ENCODE data around the gene SAP30. TPM values are rescaled to one million over a fixed set of nuclear protein-coding genes. Genes with fewer than 3 reads are reported as not detected.

Gene SAP30
- total and polyA plus RNA-seq, 2 of the 4 experiments (the other 2 are of a cell fraction), result 3.8 to 11.7 TPM

GRCh38 chr4:173398779-173399415 lies 28.1 kb downstream of the SAP30 start, which contains the start of gene SCRG1:
Gene SCRG1 (minus strand): TSS chr4:173399116. CDS start chr4:173391414, 7,702 bp downstream.
- no peak within 1 kb of the TSS for H2BK15ac ChIP-seq (ENCODE audit: low read depth, low read length)
- dilution Hi-C loops (cut with HindIII; ENCODE audit: low sequenced_read_pairs, unreplicated experiment), result no loop called here
- no peak for TF ChIP-seq CEBPB (IDR thresholded peaks at IDR 0.05; ENCODE audit: low read depth, low read length)
- TF ChIP-seq USF2 (IDR thresholded peaks at IDR 0.05; ENCODE audit: low read depth, low read length), result no peak
- TF ChIP-seq SMC3 (IDR thresholded peaks at IDR 0.05; ENCODE audit: low read depth, low read length), result no peak
- TF ChIP-seq NFE2L2 (IDR thresholded peaks at IDR 0.05; ENCODE audit: low read depth, low read length), result no peak
- no peak for TF ChIP-seq BHLHE40 (IDR thresholded peaks at IDR 0.05; ENCODE audit: low read depth, low read length)
- TF ChIP-seq RAD21 (IDR thresholded peaks at IDR 0.05; ENCODE audit: low read length), result no peak
- TF ChIP-seq MAZ (IDR thresholded peaks at IDR 0.05; ENCODE audit: borderline replicate concordance, low read depth, low read length), result no peak
- no peak for TF ChIP-seq FOS (IDR thresholded peaks at IDR 0.05; ENCODE audit: low read depth, low read length)
- TF ChIP-seq POLR2A (IDR thresholded peaks at IDR 0.05; ENCODE audit: low read depth, low read length), result no peak
- no peak for TF ChIP-seq MAFK (IDR thresholded peaks at IDR 0.05; ENCODE audit: low read depth, low read length)
- TF ChIP-seq MXI1 (IDR thresholded peaks at IDR 0.05; ENCODE audit: borderline replicate concordance, low read depth, low read length), result no peak
- TF ChIP-seq RFX5 (IDR thresholded peaks at IDR 0.05; ENCODE audit: low read depth, low read length), result no peak
- no peak for TF ChIP-seq CHD1 (IDR thresholded peaks at IDR 0.05; ENCODE audit: low read depth, low read length)
- TF ChIP-seq RCOR1 (IDR thresholded peaks at IDR 0.05; ENCODE audit: insufficient replicate concordance, low read length), result no peak
- no peak for TF ChIP-seq ELK1 (IDR thresholded peaks at IDR 0.05; ENCODE audit: borderline replicate concordance, low read depth, low read length)
- no peak for TF ChIP-seq CTCF (conservative IDR thresholded peaks at IDR 0.05; ENCODE audit: low read depth, low read length)
- no peak within 1 kb of the TSS for H4K91ac ChIP-seq (ENCODE audit: insufficient read depth, low read depth, low read length)
- H3K9me3 ChIP-seq (ENCODE audit: control insufficient read depth, insufficient read depth, low read length), result no peaks in the 10 kb centered on the region
- no peaks in the 10 kb centered on the region for H3K4me1 ChIP-seq (ENCODE audit: control insufficient read depth, insufficient read depth, low read length)
- H3K4me2 ChIP-seq (ENCODE audit: low read depth, low read length), result no peak within 1 kb of the TSS; the same call in 1 of the 2 replicates
- ATAC-seq (ENCODE audit: low read depth) (no peak), DNase-seq (peak; percentile 4)
- no peak within 1 kb of the TSS for H3K4me3 ChIP-seq (ENCODE audit: insufficient read depth, low read depth, low read length)
- no peak within 1 kb of the TSS for H3K27ac ChIP-seq (ENCODE audit: insufficient read depth, low read length)
- H2AFZ ChIP-seq (replicated peaks; ENCODE audit: low read length, poor library complexity), result no peak within 1 kb of the TSS
- H2AK9ac ChIP-seq (replicated peaks; ENCODE audit: low read depth, low read length, poor library complexity), result peak within 1 kb of the TSS; percentile 39
- H4K8ac ChIP-seq (ENCODE audit: low read depth in 2 of 2, low read length in 2 of 2), result no peak within 1 kb of the TSS
- no peaks in the 10 kb centered on the region for H4K20me1 ChIP-seq (ENCODE audit: insufficient read depth, low read length)
- in situ Hi-C loops (cut with MboI; ENCODE audit: low sequenced_read_pairs), result no loop called here
- H3K9ac ChIP-seq (ENCODE audit: low read depth, low read length), result no peak within 1 kb of the TSS
- H4K5ac ChIP-seq (ENCODE audit: low read depth, low read length), result no peak within 1 kb of the TSS
- H3K56ac ChIP-seq (ENCODE audit: extremely low read depth, insufficient read depth, low read length), result no peak within 1 kb of the TSS
- H3K4ac ChIP-seq (ENCODE audit: low read depth, low read length), result no peak within 1 kb of the TSS
- no peak within 1 kb of the TSS for H2BK20ac ChIP-seq (ENCODE audit: low read depth, low read length)
- H2BK5ac ChIP-seq (ENCODE audit: low read depth, low read length, poor library complexity, severe bottlenecking), result no peak within 1 kb of the TSS
- no peak within 1 kb of the TSS for H3K23ac ChIP-seq (ENCODE audit: low read depth, low read length)
- CTCF ChIA-PET, result no interaction called here
- no peaks in the 10 kb centered on the region for H3K36me3 ChIP-seq (ENCODE audit: control insufficient read depth, insufficient read depth, low read length)
- no peak within 1 kb of the TSS for H3K18ac ChIP-seq (ENCODE audit: low read depth, low read length)
- POLR2A ChIA-PET (ENCODE audit: unreplicated experiment), result no interaction called here
- no CpG with 5 or more reads among the region's 4 CpGs for WGBS, 2 experiments (ENCODE audit: extremely low coverage in 2 of 2, insufficient read length in 1 of 2)
- BruUV-seq (replicated peaks), result no TSS peak
- no peak within 1 kb of the TSS for H3K14ac ChIP-seq (replicated peaks; ENCODE audit: low read depth, low read length)
- intact Hi-C loops (cut with micrococcal nuclease), result no loop called here
- H3K79me1 ChIP-seq (ENCODE audit: low read depth in 1 of 2, low read length in 2 of 2), result no peaks in the 10 kb centered on the region
- H3K27me3 ChIP-seq (ENCODE audit: control insufficient read depth, insufficient read depth, low read length), result no peaks in the 10 kb centered on the region
- H2BK120ac ChIP-seq (ENCODE audit: low read depth, low read length), result no peak within 1 kb of the TSS
- no peaks in the 10 kb centered on the region for H3K9me1 ChIP-seq (ENCODE audit: insufficient read depth, low read length)
- no peak within 1 kb of the TSS for H2AK5ac ChIP-seq (ENCODE audit: low read depth, low read length)
